HG02943 (cell line): ENCODE measurements around the gene RBL2.

Experiments
- ATAC-seq: cut with Tn5 transposase; IDR thresholded peaks from one replicate; pipeline ENCODE4 v1.9.1; 2021; ENCODE audit warnings: mild to moderate bottlenecking, low read depth, moderate library complexity; ENCODE audit not compliant: unreplicated experiment

The RBL2 gene

GRCh38 chr16:53449816-53450517 is 15.7 kb downstream of the RBL2 start:
- no peak for ATAC-seq

DNA sequence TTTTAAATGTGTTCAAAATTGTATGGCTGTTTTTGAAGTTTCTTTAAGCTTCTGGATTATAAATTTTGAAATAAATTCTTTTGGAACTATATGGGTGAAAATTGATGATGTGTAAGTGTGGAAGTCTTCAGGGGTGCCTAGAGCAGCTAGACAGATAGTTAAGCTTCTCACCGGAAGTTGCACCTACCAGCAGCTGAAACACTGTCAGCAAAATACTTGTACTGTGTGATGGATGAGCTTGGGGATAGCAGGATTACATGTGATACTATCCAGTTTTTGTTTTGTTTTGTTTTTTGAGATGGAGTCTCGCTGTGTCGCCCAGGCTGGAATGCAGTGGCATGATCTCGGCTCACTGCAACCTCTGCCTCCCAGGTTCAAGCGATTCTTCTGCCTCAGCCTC is 19.7 kb downstream of the RBL2 start:
- ATAC-seq = no peak

DNA sequence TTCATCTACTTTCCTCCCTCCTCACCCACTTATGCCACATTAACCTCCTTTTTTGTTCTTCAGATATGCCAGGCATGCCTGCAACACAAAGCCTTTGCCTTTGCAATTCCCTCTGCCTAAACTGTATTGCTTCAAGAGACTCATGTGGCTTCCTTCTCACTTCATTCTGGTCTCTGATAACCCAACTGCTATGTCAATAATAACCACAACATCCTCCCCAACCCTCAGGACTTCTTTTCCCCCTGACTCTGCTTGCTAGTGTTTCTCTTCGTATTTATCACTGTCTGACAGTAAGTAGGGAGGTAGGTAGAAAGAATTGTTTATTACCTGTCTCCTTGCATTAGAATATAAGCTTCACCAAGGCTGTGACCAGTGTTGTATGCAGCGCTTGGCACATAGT is 22.4 kb downstream of the RBL2 start:
- ATAC-seq = no peak

DNA sequence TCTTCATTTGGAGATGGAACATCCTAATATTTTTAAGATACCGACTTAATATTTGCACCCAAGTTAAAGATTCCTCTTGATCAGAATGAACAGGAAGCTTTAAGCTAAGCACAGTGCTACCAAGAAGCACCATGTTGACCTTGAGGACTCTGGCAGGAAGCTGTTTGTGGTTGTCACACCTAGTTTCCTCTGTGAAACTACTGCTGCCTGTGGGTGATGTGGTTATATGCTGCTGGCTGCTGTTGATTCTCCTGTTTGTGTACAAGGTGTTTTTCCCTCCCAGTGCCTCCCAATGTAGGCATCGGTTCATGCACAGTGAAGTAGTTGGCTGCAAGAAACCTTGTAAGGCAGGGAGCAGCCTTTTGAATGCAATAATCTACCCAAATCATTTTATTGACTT is 23.4 kb downstream of the RBL2 start:
- peak; percentile 100 for ATAC-seq

DNA sequence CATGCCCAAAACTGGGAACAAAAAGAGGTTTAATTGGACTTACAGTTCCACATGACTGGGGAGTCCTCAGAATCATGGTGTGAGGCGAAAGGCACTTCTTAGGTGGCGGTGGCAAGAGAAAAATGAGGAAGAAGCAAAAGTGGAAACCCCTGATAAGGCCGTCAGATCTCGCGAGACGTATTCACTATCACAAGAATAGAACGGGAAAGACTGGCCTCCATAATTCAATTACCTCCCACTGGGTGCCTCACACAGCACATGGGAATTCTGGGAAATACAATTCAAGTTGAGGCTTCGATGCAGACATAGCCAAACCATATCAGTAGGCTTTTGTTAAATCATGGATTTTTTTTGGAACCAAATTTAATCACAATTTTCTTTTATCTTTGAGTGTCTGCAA is 24.4 kb downstream of the RBL2 start:
- no peak for ATAC-seq

- ATAC-seq = no peak
These were observed 31.5 kb downstream of the RBL2 start for GRCh38 chr16:53465606-53466280.

GRCh38 chr16:53476867-53477266 is 42.6 kb downstream of the RBL2 start:
- ATAC-seq = no peak

DNA sequence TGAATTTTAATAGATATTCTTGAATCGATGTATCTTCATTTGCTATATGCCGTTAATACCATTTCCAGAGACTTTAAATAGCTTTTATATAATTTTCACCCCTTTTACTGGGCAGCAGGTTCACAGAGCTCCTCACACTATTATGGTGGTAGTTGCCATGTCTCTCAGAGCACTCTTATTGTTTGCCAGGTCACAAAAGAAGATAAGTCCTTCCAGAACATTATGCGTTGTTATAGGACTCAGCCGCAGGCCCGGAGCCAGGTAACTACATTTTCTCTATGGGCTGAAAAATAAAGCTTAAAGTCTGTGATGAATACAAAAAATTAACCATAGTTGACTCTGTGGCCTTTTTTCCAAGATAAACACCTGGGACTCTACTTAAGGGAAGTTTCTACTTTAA is 44.7 kb downstream of the RBL2 start:
- ATAC-seq = no peak

DNA sequence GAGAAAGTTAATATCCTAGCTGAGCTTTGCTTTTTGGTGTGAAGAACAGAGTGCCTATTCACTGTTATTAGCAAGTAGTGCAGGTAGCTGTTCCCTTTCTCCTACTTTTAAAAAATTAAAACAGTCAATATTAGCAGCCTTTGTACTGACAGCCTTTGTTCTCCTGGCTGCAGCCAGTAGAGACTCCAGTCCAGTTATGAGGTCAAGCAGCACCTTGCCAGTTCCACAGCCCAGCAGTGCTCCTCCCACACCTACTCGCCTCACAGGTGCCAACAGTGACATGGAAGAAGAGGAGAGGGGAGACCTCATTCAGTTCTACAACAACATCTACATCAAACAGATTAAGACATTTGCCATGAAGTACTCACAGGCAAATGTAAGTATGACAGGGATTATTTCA is 46.1 kb downstream of the RBL2 start:
- ATAC-seq = no peak

GRCh38 chr16:53482123-53482522 is 47.9 kb downstream of the RBL2 start:
- ATAC-seq = no peak

- ATAC-seq = no peak
These were observed 50.3 kb downstream of the RBL2 start for GRCh38 chr16:53484542-53484941.

- ATAC-seq = no peak
These were observed 52.0 kb downstream of the RBL2 start for GRCh38 chr16:53486230-53486629.

DNA sequence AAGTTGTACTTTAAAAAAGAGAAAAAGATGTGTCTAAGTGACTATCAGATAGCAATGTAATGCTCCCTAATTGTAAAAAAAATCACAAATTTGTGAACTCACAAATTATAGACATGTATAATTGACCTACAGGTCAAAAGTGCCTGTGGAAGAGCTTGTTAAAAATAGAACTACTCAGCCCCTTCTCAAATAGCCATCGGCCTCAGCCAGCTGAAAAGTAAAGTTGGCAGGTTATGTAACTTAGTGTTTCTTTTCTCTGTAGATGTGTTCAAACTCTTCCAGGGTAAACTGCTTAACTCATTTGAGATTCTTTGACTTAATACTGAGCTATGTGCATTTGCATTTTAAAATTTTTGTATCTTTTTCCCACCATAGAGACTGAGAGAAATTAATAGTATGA is 55.5 kb downstream of the RBL2 start:
- no peak for ATAC-seq

DNA sequence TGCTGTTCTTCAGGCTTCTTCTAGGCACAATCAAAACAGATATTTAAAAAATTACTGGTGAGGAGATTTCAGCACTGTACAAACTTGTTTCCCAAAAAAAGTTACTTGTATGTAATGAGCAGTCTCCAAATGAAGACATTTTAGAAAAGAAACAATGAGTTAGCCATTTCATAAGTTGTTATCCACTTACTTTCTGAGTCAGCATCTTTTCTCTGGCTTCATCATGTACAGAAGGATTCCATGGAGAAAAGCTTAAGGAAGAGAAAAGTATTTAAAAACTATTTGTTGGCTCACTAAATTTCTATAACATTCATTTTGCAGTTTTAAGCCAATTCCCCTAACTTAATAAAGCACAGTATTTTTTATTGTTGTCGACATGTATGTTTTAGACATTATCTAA is 58.2 kb downstream of the RBL2 start:
- no peak for ATAC-seq

DNA sequence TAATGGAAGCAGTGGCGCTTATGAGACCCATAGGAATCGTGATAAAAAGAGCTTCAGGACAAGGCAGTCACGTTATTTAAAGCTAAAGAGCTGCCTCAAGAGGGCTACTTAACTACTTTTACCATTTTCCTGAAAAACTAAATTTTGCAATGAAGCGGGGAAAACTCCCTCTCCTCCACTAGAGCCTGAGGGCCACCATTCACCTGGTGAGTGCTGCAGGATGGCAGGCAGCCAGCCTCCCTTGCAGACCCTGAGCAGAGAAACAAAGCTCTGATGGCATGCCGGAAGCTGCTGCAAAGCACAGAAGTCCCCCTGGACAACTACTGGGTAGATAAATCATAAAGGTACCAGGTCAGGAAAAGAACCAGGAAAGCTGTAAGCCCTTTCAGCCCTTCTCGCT is 60.4 kb downstream of the RBL2 start:
- no peak for ATAC-seq

GRCh38 chr16:53495325-53495724 is 61.1 kb downstream of the RBL2 start:
- no peak for ATAC-seq

DNA sequence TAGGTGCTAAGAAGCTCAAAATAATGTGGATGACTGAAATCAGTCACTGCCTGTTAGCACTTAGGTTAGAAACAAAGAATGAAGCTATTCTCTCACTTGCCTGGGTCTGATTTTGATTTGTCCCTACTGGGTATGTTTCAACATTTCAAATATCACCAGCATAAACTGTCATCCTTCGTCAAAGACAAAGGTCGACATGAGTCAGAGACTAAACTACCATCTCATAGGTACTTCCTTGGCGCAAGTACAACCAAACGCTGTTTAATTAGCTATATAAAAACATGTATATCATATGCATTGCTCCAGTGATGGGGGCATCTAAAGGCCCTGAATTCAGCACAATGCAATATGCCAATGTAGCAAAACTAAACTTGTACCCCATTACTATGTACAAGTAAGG is 64.7 kb downstream of the RBL2 start:
- ATAC-seq = no peak

DNA sequence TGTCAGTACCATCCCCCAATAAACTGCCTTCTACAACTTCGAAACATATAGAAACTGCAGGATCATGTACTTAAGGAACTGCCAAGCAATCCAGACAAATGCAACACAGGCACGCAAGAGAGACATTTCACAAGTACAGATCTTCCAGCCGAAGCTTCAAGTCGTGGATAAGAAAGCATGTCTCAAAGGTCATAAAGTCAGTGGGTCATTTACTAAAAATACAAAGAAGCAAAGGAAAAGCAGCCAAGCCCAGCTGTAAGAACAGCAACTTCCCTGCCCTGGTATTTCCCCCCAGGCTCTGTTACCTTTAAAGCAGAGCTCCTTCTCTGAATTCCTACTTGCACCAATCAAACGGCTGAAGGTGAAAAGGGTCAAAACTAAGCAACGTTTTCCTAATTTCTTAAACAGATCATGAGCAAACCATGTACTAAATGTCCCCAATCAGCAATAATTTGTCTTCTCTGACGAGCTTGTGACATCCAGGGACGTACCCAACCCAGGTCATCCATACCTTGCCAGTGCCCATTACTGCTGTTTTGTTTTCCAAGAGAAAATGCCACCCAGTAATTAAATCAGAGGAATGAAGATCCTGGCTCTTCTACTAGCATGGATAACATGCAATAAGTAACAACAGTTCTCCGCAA is 67.1 kb downstream of the RBL2 start:
- ATAC-seq = no peak

GRCh38 chr16:53502331-53503269 is 68.3 kb downstream of the RBL2 start, which contains the start of gene AKTIP:
Gene AKTIP, minus strand, starts transcription at chr16:53503209. Its CDS starts 2,950 bp downstream, at chr16:53500259.
- ATAC-seq = peak; percentile 37

GRCh38 chr16:53503270-53503923 is 69.1 kb downstream of the RBL2 start:
- ATAC-seq = peak; percentile 94
